GF-D8 (cell line): Measurements from ENCODE around the gene FKBP3.
"Not testable (repeated sequence)": the region's sequence is repeated elsewhere in the genome, so short reads cannot be mapped to it uniquely, and the experiment has no call there.

ENCODE experiments used
- DNase-seq: peaks from one replicate; lab custom pipeline; 2025; lab: John Stamatoyannopoulos, UW

The FKBP3 gene

DNA sequence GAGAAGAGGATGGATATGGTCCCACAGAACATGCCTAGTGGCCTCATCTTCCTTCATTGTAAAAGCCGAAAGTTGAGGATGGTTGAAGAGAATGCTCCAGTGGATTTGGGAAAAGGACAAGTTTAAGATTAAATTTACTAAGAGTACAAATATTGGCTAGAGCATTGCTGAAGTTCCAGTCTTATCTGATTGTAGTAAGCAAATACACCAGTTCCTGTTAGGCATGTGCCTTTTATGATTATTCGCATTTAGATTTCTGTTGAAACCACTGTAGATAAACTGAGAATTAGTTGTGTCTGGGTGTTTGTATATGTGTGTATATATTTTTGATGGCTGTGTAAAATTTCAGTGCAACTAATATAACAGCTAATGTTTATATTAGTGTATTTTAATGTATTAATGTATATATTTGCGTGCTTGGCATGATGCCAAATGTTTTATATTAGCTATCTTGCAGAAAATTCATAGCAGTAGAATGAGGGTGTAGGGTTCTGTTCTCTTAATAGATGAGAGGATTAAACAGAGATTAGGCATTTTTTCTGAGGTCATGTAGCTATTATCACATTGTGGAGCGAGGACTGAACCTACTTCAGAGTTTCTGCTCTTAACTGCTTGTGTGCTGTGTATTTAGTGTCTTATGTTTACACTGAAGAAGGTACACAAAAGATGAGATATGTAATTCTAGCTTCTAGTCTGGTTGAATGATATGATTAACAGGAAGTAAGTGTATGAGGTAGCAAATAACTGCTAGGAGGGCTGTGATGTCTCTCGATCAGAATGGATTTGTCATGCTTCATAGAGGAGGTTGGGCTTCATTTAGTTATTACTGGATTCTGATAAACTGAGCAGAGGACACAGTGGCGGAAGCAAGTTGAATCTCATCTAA is 21.1 kb downstream of the FKBP3 start:
- DNase-seq: no peak

DNA sequence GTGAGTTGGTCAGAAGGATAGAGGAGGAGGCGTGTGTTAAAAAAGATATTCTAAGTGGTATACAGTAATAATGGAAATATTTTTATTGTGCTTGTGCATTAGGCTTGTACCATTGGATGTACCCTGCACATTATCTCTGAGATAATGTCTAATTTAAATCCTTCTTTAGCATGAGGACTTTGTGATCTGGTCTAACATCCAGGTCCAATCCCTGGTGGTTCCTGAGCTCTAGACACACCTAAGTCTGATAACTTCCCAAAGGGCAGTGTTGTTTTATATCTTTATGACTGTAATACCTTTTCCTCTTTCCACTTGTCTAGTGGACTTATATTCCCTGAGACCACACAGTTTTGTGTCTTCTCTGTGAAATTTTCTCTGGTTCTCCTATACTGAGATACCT is 29.7 kb downstream of the FKBP3 start:
- no peak for DNase-seq

DNA sequence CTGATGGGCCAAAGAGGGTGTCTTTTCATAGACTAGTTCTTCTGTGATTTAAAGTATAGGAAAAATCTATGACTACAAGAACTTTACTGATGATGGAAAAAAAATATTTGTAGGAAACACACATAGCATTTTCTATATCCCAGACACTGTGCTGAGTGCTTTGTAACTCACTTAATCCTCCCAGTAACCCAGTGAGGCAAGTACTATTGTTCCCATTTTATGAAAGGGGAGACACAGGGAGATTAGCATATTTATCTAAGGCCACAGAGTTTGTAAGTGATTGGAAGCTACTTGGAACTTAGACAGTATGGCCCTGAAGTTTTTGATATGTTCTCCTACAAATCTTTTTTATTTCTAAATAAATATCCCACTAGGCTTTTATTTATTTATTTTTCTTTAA is 30.5 kb downstream of the FKBP3 start:
- no peak for DNase-seq

DNA sequence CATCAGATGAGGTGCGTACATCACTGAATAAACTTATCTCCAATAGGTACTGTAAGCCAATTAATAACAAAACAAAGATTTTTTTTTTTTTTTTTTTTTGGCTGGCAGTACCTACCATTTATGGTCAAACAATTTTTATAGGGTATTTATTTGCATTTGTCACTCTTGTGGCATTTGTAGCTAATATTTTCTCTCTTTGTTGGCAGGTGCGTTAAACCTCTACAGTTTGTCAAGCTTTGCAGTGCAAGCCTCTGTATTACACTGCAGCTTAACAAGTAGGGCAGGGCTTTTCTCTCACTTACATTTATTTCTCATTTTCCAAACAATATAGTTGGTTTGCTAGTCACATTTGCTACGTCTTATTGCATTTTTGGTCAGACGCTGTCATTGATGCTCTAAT is 38.1 kb downstream of the FKBP3 start:
- DNase-seq: no peak

DNA sequence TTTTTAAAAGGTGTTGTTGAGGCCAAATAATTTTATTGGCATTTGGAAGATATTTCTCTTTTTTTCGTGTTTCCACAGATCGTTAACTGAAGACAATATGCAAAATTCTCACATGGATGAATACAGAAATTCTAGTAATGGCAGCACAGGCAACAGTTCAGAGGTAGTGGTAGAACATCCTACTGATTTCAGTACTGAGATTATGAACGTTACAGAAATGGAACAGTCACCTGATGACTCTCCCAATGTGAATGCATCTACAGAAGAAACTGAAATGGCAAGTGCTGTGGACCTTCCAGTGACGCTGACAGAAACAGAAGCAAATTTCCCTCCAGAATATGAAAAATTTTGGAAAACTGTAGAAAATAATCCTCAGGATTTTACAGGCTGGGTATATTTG is 39.1 kb downstream of the FKBP3 start:
- DNase-seq: no peak

DNA sequence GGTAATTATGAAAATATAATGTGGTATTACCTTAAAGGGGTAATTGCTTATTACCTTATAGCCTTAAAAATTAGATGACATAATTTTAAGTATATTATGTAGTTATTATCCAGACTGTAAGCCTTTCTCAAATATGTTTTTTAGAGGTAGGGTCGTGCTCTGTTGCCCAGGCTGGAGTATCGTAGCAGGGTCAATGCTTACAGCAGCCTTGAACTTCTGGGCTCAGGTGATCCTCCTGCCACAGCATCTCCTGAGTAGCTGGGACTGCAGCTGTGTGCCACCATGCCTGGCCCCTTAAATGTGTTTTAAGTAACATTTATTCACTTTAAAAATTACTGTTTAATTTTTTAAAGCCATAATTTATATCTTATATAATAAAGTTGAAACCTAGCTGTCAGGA is 40.0 kb downstream of the FKBP3 start:
- DNase-seq: no peak

DNA sequence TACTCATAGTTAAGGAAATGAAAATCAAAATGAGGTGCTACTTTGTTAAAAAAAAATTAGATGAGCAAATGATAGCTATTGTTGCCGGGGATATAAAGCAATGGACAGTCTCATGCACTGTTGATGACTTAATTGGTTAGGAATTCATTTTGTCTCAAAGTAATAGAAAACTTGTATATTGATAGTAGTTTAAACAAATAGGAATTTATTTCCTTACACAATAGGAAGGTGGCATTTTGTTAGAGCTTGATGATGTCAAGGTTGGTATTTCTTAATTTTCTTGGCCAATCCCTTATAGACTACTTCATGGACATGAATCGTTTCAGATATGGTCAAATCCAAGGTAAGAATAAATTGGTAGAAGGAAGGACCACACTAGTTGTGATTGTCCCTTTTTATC is 42.6 kb downstream of the FKBP3 start:
- DNase-seq: no peak

DNA sequence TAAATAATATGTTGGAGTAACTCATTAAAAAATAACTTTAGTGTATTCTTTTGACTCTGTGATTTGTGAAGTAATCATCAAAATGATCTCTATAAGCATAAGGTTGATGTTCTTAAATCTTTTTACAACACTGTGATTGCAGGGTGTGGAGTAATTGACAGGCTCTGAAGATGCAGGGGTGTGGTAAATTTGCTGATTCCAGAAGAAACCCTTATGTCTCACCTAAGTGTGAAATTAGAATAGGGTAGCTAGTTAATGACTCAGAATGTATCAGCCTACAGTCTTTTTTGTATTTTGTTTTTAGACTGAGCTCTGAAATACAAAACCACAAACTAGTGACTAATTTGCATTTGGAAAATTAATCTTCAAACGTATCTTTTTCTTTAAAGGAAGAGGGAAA is 44.5 kb downstream of the FKBP3 start:
- DNase-seq: no peak

DNA sequence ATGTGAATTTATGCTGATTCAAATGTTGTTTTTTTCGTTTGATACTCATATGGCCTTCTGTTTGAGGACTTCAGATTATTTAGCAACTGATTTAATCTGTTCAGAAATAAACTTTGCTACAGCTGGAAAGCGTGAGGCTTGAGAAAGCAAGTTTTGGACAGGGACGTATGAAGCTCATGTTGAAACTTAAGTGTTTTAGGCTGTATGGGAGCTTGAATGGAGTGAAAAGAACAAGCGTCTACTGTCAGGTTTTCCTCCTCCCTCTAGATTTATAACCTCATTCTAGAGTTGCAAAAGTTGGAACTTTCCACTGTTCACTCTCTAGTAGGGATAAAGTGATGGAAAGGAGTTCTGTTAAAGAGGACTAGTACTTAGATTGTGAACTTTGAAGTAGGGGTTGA is 49.3 kb downstream of the FKBP3 start:
- no peak for DNase-seq

DNA sequence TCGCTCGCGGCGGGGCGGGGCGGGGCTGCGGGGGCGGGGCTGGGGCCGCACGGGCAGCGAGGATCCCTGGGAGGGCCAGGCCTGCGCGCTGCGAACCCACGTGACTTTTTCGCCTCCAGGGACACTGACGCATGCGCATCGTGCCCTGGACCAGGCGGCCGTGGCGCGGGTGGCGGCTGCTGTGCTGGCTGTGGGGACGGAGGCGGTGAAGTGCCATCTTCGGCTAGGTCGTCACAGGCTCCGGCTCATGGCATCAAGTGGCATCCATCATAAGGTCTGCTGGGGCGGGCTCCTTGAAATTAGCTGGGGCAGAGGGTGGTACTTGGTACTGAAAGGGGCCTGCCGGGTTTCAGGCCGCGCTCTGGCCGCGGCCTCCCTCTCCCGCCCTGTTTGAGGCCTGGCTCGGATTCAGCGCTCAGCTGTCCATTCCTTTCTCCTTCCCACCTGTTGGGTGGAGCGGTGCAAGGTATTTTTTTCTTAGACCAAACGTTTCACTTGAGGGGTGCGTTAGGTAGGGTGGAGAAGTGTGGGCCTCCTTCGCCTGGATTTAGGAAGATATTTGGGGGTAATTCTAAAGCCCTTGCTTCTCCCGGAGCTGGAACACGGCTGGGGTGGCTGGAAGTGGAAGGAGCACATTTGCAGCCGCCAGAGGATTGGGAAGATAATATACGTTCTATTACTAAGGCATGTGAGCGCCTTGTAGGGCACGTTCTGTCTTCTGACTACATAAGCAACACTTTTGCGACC is 50.1 kb downstream of the FKBP3 start, which contains the start of gene PRPF39:
Gene PRPF39 (plus strand): TSS at position 141 of the 747 bp plus-strand sequence. CDS start 11,124 bp downstream, outside the sequence.
- peak; percentile 73 for DNase-seq

DNA sequence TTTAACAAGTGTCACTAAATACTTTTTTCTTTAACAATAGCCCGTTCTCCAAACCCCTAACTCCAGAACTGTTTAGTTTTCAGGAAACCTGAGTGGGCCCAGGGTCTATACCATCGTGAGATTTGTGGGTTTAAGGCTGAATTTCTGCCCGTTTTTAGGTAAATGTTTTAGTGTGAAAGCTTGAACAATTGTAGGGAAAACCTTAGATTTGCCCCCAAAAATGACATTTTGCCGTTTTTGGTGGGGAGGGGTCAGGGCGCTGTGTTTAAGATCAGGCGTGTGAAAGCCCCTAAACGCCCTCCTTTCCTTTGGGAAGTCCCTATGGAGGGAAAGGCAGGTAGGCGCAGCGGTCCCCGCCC is 50.7 kb downstream of the FKBP3 start:
- no peak for DNase-seq

DNA sequence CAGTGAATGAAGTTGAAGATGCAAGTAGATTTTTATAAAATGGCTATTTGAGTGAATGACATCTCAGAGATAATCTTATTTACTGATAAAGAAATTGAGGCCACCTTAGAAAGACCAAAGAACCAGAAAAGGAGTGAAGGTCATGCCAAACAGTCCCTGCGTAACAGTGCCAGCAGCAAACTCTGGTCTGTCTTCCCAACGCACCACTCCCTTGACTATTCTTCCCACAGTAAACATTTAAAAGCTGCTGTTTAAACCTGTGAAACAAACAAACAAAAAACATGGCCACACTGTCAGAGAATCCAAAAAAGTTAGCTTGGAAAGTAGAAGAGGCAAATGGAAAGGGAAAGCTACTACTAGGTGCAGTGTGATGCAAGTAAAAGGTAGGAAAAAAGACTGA is 51.9 kb downstream of the FKBP3 start:
- DNase-seq: no peak

DNA sequence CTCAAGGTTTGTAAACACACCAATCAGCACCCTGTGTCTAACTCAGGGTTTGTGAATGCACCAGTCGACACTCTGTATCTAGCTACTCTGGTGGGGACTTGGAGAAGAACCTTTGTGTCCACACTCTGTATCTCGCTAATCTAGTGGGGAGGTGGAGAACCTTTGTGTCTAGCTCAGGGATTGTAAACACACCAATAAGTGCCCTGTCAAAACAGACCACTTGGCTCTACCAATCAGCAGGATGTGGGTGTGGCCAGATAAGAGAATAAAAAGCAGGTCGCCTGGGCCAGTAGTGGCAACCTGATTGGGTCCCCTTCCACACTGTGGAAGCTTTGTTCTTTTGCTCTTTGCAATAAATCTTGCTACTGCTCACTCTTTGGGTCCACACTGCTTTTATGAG is 53.2 kb downstream of the FKBP3 start:
- not testable (repeated sequence) for DNase-seq

DNA sequence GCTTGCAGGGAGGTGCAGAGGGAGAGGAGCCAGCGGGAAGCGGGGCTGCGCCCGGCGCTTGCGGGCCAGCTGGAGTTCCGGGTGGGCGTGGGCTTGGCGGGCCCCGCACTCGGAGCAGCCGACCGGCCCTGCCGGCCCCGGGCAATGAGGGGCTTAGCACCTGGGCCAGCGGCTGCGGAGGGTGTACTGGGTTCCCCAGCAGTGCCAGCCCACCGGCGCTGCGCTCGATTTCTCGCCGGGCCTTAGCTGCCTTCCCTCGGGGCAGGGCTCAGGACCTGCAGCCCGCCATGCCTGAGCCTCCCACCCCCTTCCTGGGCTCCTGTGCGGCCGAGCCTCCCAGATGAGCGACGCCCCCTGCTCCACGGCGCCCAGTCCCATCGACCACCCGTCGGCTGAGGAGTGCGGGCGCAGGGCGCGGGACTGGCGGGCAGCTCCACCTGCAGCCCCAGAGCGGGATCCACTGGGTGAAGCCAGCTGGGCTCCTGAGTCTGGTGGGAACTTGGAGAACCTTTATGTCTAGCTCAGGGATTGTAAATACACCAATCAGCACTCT is 53.8 kb downstream of the FKBP3 start:
- not testable (repeated sequence) for DNase-seq

DNA sequence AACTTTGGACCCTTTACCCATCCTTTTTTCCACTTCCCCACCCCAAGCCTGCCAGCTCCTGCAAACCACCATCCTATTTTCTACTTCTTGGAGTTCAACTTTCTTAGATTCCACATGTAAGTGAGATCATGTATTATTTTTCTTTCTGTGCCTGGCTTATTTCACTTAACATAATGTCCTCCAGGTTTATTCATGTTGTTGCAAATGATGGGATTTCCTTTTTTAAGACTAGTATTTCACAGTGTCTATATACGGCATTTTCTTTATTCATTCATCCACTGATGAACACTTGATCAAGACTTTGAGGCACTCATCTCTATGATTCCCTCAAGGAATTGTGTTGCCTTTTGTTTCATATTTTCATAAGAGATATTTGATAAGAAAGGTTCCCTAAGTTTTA is 56.0 kb downstream of the FKBP3 start:
- no peak for DNase-seq

DNA sequence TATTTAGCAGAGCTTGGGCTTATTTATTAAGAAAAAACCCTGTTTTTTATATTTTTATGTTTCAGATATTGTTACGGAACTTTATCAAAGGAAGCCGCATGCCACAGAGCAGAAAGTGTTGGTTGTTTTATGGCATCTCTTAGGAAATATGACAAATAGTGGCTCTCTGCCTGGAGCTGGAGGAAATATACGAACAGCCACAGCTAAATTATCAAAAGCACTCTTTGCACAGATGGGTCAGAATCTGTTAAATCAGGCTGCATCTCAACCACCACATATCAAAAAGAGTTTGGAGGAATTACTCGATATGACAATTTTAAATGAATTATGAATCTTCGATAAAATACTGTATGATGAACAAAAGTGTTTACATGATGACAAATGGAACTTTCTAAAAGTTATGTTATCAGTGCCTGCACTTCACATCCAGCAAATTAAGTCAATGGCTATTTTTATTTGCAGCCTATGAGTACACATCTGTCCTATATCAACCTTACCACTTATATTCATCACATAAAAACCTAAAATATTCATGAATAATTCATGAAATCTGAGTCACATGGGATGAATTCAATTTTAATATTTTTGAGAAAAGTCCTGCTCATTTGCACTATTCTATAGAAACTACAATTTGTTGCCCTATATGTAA is 60.9 kb downstream of the FKBP3 start:
- DNase-seq: no peak

DNA sequence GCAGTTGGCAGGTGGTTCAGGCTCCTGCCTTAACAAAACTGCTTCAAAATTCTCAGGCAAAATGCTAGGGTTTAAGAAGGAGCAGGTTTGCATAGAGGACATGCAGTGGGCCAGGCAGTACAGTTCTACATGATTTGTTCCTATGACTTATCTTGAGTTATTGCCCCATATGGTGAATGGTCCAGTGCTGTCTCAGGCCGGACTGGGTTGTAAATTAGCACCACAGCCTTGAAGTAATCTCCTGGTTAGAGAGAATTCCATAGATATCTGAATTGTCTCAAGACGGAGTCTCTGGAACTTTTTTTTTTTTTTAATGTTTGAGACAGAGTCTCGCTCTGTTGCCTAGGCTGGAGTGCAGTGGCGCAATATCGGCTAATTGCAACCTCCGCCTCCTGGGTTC is 62.2 kb downstream of the FKBP3 start:
- no peak for DNase-seq

DNA sequence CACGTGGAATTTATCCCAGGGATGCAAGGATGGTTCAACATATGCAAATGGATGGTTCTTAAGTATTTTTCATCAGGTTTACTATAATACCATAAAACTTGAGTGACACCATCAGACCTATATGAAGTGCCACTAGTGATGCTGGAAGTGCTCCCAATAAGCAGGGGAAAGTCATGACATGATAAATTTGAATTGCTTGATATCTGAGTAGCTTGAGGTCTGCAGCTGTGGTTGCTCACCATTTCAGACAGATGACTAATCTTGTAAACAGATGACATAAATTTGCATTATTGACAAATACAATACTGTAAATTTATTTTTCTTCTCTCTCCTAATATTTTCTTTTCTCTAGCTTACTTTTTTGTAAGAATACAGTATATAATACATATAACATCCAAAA is 64.1 kb downstream of the FKBP3 start:
- DNase-seq: no peak

DNA sequence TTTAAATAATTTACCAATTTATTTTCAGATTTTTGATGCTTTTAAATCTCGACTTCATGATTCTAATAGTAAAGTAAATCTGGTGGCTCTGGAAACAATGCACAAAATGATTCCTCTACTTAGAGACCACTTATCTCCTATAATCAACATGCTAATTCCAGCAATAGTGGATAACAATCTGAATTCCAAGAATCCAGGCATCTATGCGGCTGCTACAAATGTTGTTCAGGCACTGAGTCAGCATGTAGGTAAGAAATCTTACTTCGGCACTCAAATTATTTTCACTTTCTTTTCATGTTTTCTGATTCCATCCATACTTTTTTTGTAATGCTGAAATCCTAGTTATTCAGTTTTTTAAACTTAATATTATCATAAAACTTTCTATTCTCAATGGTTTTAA is 65.9 kb downstream of the FKBP3 start:
- DNase-seq: no peak

DNA sequence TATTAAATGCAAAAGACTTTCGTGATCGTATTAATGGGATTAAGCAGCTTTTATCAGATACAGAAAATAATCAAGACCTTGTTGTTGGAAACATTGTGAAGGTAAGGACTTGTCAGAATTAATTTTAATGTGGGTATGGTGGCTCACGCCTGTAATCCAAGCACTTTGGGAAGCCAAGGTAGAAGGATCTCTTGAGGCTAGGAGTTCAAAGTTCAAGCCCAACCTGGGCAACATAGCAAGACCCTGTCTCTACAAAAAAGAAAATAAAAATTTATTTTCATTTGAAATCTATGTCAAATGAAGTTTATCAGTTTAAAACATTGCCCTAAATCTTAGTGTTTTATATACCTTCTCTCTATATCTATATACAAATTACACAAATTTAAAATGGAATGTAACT is 67.6 kb downstream of the FKBP3 start:
- DNase-seq: no peak

DNA sequence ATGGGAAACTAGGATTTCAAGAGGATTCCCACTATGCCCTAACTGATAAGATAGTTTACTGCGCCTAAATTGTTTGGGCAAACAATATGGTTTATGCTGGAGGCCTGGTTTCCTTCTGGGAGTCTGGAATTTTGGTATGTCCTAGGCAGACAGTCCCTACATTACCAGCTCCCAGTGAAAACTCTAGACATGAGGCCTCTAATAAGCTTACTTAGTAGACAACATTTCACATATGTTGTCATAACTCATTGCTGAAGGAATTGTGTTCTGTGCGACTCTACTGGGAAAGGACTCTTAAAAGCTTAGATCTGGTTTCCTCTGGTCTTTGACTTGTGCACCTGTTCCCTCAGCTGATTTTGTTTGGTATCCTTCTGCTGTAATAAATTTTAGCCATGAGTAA is 68.3 kb downstream of the FKBP3 start:
- no peak for DNase-seq
